ENCODE measurements around the gene TTPAL.

TTPAL gene

DNA sequence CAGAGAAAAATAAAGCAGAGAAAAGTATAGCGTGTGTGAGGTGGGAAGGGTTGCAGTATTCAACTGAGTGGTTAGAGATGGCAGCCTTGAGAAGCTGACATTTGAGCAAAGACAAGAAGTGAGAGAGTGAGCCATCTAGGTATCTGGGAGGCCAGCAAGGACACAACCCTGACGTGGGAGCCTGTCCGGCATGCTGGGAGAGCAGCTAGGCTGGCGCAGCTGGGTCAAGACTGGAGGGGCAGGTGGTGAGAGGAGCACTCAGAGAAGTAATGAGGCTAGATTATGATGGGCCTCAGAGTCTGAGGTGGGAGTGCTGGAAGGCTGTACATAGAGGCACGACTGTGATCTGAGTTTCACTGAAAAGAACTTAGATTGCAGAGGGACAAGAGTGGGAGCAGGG, 12.9 kb downstream of the TTPAL start:
- no peak for DNase-seq (ENCODE audit: low read depth)
- TF ChIP-seq, protein P1, sequence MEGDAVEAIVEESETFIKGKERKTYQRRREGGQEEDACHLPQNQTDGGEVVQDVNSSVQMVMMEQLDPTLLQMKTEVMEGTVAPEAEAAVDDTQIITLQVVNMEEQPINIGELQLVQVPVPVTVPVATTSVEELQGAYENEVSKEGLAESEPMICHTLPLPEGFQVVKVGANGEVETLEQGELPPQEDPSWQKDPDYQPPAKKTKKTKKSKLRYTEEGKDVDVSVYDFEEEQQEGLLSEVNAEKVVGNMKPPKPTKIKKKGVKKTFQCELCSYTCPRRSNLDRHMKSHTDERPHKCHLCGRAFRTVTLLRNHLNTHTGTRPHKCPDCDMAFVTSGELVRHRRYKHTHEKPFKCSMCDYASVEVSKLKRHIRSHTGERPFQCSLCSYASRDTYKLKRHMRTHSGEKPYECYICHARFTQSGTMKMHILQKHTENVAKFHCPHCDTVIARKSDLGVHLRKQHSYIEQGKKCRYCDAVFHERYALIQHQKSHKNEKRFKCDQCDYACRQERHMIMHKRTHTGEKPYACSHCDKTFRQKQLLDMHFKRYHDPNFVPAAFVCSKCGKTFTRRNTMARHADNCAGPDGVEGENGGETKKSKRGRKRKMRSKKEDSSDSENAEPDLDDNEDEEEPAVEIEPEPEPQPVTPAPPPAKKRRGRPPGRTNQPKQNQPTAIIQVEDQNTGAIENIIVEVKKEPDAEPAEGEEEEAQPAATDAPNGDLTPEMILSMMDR (IDR thresholded peaks at IDR 0.05; ENCODE audit: insufficient read depth, low read depth, low read length, missing control alignments): no peak
- no peak overlapping the region for H3K4me3 ChIP-seq (ENCODE audit: low read depth, low read length)

DNA sequence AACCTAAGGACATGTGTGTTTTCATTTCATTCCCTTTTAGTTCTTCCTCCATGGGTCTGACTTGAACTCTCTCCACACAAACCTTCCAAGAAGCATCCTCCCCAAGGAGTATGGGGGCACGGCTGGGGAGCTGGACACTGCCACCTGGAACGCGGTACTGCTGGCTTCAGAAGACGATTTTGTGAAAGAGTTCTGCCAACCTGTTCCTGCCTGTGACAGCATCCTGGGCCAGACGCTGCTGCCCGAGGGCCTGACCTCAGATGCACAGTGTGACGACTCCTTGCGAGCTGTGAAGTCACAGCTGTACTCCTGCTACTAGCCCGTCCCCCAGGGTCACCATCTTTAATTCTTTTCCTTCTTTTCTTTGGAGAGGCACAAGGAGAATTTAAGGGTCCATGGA, 13.5 kb downstream of the TTPAL start:
- H3K4me3 ChIP-seq (ENCODE audit: low read depth, low read length): no peak overlapping the region
- TF ChIP-seq, protein P1 (IDR thresholded peaks at IDR 0.05; ENCODE audit: insufficient read depth, low read depth, low read length, missing control alignments): no peak
- no peak for DNase-seq (ENCODE audit: low read depth)

DNA sequence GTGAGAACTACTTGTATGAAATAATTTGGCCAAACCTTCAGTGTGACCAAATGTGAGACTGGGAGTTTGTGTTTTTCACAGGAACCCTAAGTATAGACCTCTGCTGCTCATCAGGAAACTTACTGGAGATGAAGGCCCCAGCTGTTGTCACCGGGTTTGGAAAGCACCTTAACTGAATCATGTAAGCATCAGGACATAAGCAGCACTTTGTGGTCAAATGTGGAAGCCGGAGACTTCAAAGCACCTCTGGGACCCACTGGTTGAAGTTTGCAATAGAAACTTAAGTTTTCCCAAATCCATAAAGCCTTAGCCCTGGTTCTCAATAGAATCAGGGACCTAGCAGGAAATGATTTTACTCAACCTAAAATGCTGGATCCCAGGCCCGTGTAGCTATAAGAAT, 14.3 kb downstream of the TTPAL start:
- peak; percentile 86 for DNase-seq (ENCODE audit: low read depth)
- no peak overlapping the region for H3K4me3 ChIP-seq (ENCODE audit: low read depth, low read length)
- TF ChIP-seq, protein P1 (IDR thresholded peaks at IDR 0.05; ENCODE audit: insufficient read depth, low read depth, low read length, missing control alignments): no peak

- TF ChIP-seq, protein P1 (IDR thresholded peaks at IDR 0.05; ENCODE audit: insufficient read depth, low read depth, low read length, missing control alignments): no peak
- no peak overlapping the region for H3K4me3 ChIP-seq (ENCODE audit: low read depth, low read length)
- DNase-seq (ENCODE audit: low read depth): no peak
Measured at GRCh38 chr20:44491635-44492395, 16.1 kb downstream of the TTPAL start.

DNA sequence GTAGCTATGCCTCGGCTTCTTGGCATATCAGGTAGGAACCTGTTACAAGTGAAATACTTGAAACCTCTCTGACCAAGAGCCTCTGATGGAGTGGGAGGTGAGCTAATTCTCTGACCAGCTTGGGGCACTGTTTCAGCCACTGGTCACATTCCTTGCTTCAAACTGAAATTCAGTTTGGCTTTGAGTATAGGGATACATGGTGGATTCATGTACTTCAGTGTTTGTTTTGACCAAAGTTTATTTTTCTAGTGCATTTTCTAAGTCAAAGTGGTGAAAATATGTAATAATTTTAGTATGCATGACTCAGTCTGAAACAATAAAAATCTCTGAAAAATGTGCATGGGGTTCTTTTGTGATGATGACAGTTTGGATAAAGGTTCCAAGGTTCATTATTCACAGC, 18.6 kb downstream of the TTPAL start:
- TF ChIP-seq, protein P1 (IDR thresholded peaks at IDR 0.05; ENCODE audit: insufficient read depth, low read depth, low read length, missing control alignments): no peak
- peak; percentile 40 for DNase-seq (ENCODE audit: low read depth)
- H3K4me3 ChIP-seq (ENCODE audit: low read depth, low read length): no peak overlapping the region

GRCh38 chr20:44494681-44495080, 19.0 kb downstream of the TTPAL start:
- TF ChIP-seq, protein P1 (IDR thresholded peaks at IDR 0.05; ENCODE audit: insufficient read depth, low read depth, low read length, missing control alignments): no peak
- no peak overlapping the region for H3K4me3 ChIP-seq (ENCODE audit: low read depth, low read length)
- DNase-seq (ENCODE audit: low read depth): no peak

DNA sequence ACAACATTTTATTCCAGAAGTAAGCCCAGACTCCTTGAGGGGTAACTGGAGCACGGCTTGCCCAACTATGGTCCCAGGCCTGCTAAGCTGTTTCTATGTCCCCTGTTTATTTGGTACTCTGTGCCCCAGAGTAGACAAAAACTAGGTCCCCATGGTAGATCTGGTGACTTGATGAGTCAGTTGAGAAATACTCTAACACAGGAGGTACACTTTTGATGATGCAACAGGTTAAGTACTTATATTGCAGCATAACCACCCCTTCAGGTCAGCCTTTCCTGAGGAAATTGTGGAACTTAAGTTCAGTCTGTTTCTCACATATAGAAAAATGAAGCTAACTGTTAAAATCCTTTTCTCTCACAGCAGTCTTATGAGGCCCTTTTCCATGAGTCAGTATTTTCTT, 19.6 kb downstream of the TTPAL start:
- no peak overlapping the region for H3K4me3 ChIP-seq (ENCODE audit: low read depth, low read length)
- no peak for DNase-seq (ENCODE audit: low read depth)
- TF ChIP-seq, protein P1 (IDR thresholded peaks at IDR 0.05; ENCODE audit: insufficient read depth, low read depth, low read length, missing control alignments): no peak
